HepG2 (cell line): Measurements from ENCODE around the gene SNRPF. TPM values are rescaled to one million over a fixed set of nuclear protein-coding genes. Genes with fewer than 3 reads are reported as not detected.

Source experiments
- CCAR2 ChIP-seq: fragments of 200-400 bp; formaldehyde crosslinking; optimal IDR thresholded peaks from 2 replicates; pipeline ENCODE3; 2018; ENCODE audit warnings: low read depth, mild to moderate bottlenecking, low read length, moderate library complexity
- CSRNP1 ChIP-seq: sonication (generic); formaldehyde crosslinking; IDR thresholded peaks from 2 replicates; pipeline ENCODE4 v1.8.1; 2023; ENCODE audit warnings: mild to moderate bottlenecking, missing genetic modification reagents
- FOXO1 ChIP-seq: sonication (generic); formaldehyde crosslinking; IDR thresholded peaks from 2 replicates; pipeline ENCODE4 v1.4.0; 2020; ENCODE audit warnings: missing genetic modification reagents
- HNRNPUL1 ChIP-seq: fragments of 200-400 bp; formaldehyde crosslinking; IDR thresholded peaks from 2 replicates; pipeline ENCODE4 v1.6.1; 2017; ENCODE audit warnings: low read depth, mild to moderate bottlenecking, low read length, moderate library complexity
- IRF1 ChIP-seq: sonication (generic); formaldehyde crosslinking; IDR thresholded peaks from 2 replicates; pipeline ENCODE4 v1.4.0; 2020; ENCODE audit warnings: low read depth, mild to moderate bottlenecking, missing genetic modification reagents
- MLLT10 ChIP-seq: sonication (generic); formaldehyde crosslinking; IDR thresholded peaks from 2 replicates; pipeline ENCODE4 v1.4.0; 2020; ENCODE audit warnings: missing genetic modification reagents
- NRL ChIP-seq: sonication (generic); formaldehyde crosslinking; IDR thresholded peaks from 2 replicates; pipeline ENCODE4 v1.5.0; 2020; ENCODE audit warnings: missing genetic modification reagents, mild to moderate bottlenecking, moderate library complexity, borderline replicate concordance
- PLSCR1 ChIP-seq: sonication (generic); formaldehyde crosslinking; IDR thresholded peaks from 2 replicates; pipeline ENCODE4 v1.5.0; 2020; ENCODE audit warnings: missing genetic modification reagents, mild to moderate bottlenecking, borderline replicate concordance
- TFE3 ChIP-seq: IDR thresholded peaks from 2 replicates; pipeline ENCODE4 v1.6.1; 2016
- UBTF ChIP-seq: sonication (generic); formaldehyde crosslinking; IDR thresholded peaks from 2 replicates; pipeline ENCODE4 v1.4.0; 2020; ENCODE audit warnings: mild to moderate bottlenecking, missing genetic modification reagents
- ZFYVE20 ChIP-seq: sonication (generic); formaldehyde crosslinking; IDR thresholded peaks from 2 replicates; pipeline ENCODE4 v1.8.0; 2023; ENCODE audit warnings: low read depth, mild to moderate bottlenecking, moderate library complexity, missing genetic modification reagents, borderline replicate concordance
- ZNF160 ChIP-seq: sonication (generic); formaldehyde crosslinking; IDR thresholded peaks from 2 replicates; pipeline ENCODE4 v1.8.0; 2022; ENCODE audit warnings: mild to moderate bottlenecking, inconsistent platforms, missing genetic modification reagents
- ZNF280B ChIP-seq: sonication (generic); formaldehyde crosslinking; IDR thresholded peaks from 2 replicates; pipeline ENCODE4 v1.5.0; 2020; ENCODE audit warnings: missing genetic modification reagents, mild to moderate bottlenecking, borderline replicate concordance
- ZNF331 ChIP-seq: sonication (generic); formaldehyde crosslinking; IDR thresholded peaks from 2 replicates; pipeline ENCODE4 v1.4.0; 2020; ENCODE audit warnings: missing genetic modification reagents
- ZNF550 ChIP-seq: sonication (generic); formaldehyde crosslinking; IDR thresholded peaks from 2 replicates; pipeline ENCODE4 v1.4.0; 2020; ENCODE audit warnings: mild to moderate bottlenecking, missing genetic modification reagents, borderline replicate concordance
- ZNF629 ChIP-seq: sonication (generic); formaldehyde crosslinking; conservative IDR thresholded peaks from 2 replicates; pipeline ENCODE4 v1.5.0; 2020; ENCODE audit warnings: missing genetic modification reagents
- ZNF672 ChIP-seq: sonication (generic); formaldehyde crosslinking; IDR thresholded peaks from 2 replicates; pipeline ENCODE4 v1.8.1; 2022; ENCODE audit warnings: missing genetic modification reagents
- ZNF775 ChIP-seq: sonication (generic); formaldehyde crosslinking; IDR thresholded peaks from 2 replicates; pipeline ENCODE4 v1.4.0; 2020; ENCODE audit warnings: missing genetic modification reagents, mild to moderate bottlenecking, moderate library complexity, borderline replicate concordance
- ZSCAN29 ChIP-seq: sonication (generic); formaldehyde crosslinking; conservative IDR thresholded peaks from 2 replicates; pipeline ENCODE4 v1.4.0; 2020; ENCODE audit warnings: mild to moderate bottlenecking, missing genetic modification reagents
- polyA plus RNA-seq, 8 experiments: library from polyadenylated mRNA; depleted of rRNA in 3 of 8; stranded (reverse) in 7 of 8; unstranded in 1 of 8; fragments of >200 nt; fragmentation: Illumina TruSeq in 4 of 8; extraction: Trizol in 4 of 8; gene quantifications; 2 replicates each; pipeline versions ENCODE4 v1.2.1 to v1.2.3, GENCODE V29; 2011 to 2016; ENCODE audit warnings: low read depth in 4 of 8, missing spikeins in 1 of 8, mixed read lengths in 1 of 8; ENCODE audit not compliant: insufficient read depth in 1 of 8
- total RNA-seq, 5 experiments: library from RNA; depleted of rRNA; stranded (reverse); fragments of >200 nt; fragmentation: Illumina TruSeq; extraction: Trizol; gene quantifications; 2 replicates each; pipeline ENCODE4 v1.2.3, GENCODE V29; 2016; ENCODE audit warnings: low read depth in 1 of 5

SNRPF gene
- total and polyA plus RNA-seq, 2 of the 13 experiments (the other 11 are each of a cell fraction or from before 2014, with no cell fraction given), result 31.7 to 77.2 TPM

- TF ChIP-seq MLLT10 (CRISPR knock-in tag), result no peak
- TF ChIP-seq IRF1 (CRISPR knock-in tag), result no peak
- TF ChIP-seq HNRNPUL1, result no peak
- TF ChIP-seq UBTF, result peak; percentile 65
- no peak for TF ChIP-seq ZFYVE20 (CRISPR knock-in tag)
- TF ChIP-seq NRL, result peak; percentile 70; the same call in 1 of the 2 replicates
- TF ChIP-seq CSRNP1, result peak; percentile 68; the same call in 1 of the 2 replicates
- no peak for TF ChIP-seq CCAR2
- peak; percentile 68; the same call in 1 of the 2 replicates for TF ChIP-seq ZNF160 (CRISPR knock-in tag)
- TF ChIP-seq ZNF672 (CRISPR knock-in tag), result no peak
- no peak for TF ChIP-seq PLSCR1 (CRISPR knock-in tag)
- peak; percentile 70; the same call in 1 of the 2 replicates for TF ChIP-seq ZNF331 (CRISPR knock-in tag)
- TF ChIP-seq ZSCAN29, result peak; percentile 68; the same call in 1 of the 2 replicates
- TF ChIP-seq ZNF629 (CRISPR knock-in tag), result no peak
- 0 out of 2 replicates have a peak, but pooled peaks have one; percentile 26 for TF ChIP-seq ZNF550 (CRISPR knock-in tag)
- peak; percentile 92 for TF ChIP-seq TFE3
- no peak for TF ChIP-seq ZNF775 (CRISPR knock-in tag)
- TF ChIP-seq FOXO1 (CRISPR knock-in tag), result no peak
- TF ChIP-seq ZNF280B (CRISPR knock-in tag), result peak; percentile 33; the same call in 1 of the 2 replicates
Observed at GRCh38 chr12:95858451-95859343, at the start of gene SNRPF (continued).
